Panc1 (cell line): ENCODE measurements around the gene PDGFD. TPM values are rescaled to one million over a fixed set of nuclear protein-coding genes. Genes with fewer than 3 reads are reported as not detected.

Source experiments
- ATAC-seq: fragments of 200-7000 bp; cut with Tn5 transposase; 2 replicates; pipeline ENCODE4 v1.9.1; 2020; ENCODE audit warnings: mild to moderate bottlenecking, moderate library complexity
- BruUV-seq: library from RNA; stranded (reverse); fragments of 400-500 nt; replicated peaks from 2 replicates; lab custom pipeline; 2021; lab: Mats Ljungman, UMichigan
- CTCF ChIA-PET: fragments of 300-600 bp; sonication (Branson Sonifier 250); formaldehyde crosslinking; loops from one replicate; lab custom pipeline; 2022; ENCODE audit warnings: antibody characterized with exemption; lab: Charles Lee
- POLR2A ChIA-PET: fragments of 300-600 bp; sonication (Branson Sonifier 250); formaldehyde crosslinking; loops from one replicate; lab custom pipeline; 2022; ENCODE audit warnings: antibody characterized with exemption; lab: Charles Lee
- DNase-seq: peaks from one replicate; pipeline ENCODE4 v3.0.0-alpha.2; 2010; ENCODE audit warnings: low read depth, low spot score
- H3K27ac ChIP-seq: 2 replicates; pipeline ENCODE4 v1.5.1; 2011; ENCODE audit warnings: mild to moderate bottlenecking, low read length, inconsistent platforms
- H3K27me3 ChIP-seq: fragments of 200-500 bp; sonication (Bioruptor generic); 2 replicates; pipeline ENCODE4 v1.6.0; 2014; ENCODE audit warnings: low read length, inconsistent platforms; ENCODE audit not compliant: control insufficient read depth, insufficient read depth
- H3K36me3 ChIP-seq: fragments of 200-500 bp; sonication (Bioruptor generic); 2 replicates; pipeline ENCODE4 v1.5.1; 2014; ENCODE audit warnings: inconsistent platforms, mild to moderate bottlenecking, low read length, moderate library complexity; ENCODE audit not compliant: control insufficient read depth, insufficient read depth
- H3K4me1 ChIP-seq: 2 replicates; pipeline ENCODE4 v1.5.1; 2011; ENCODE audit warnings: inconsistent platforms, mild to moderate bottlenecking, low read length, moderate library complexity; ENCODE audit not compliant: control insufficient read depth, insufficient read depth
- H3K4me3 ChIP-seq, 2 experiments: 2 replicates each; pipeline ENCODE4 v1.5.1; 2011 to 2012; ENCODE audit warnings: low read depth in 2 of 2, low read length in 2 of 2, mild to moderate bottlenecking in 2 of 2, inconsistent platforms in 1 of 2, moderate library complexity in 1 of 2
- H3K9me3 ChIP-seq: fragments of 200-500 bp; sonication (Bioruptor generic); 2 replicates; pipeline ENCODE4 v1.5.1; 2014; ENCODE audit warnings: low read depth, mild to moderate bottlenecking, inconsistent platforms, low read length, moderate library complexity; ENCODE audit not compliant: control insufficient read depth, insufficient read depth
- CTCF ChIP-seq: fragments of 450-650 bp; IDR thresholded peaks from 2 replicates; pipeline ENCODE4 v1.5.1; 2017; ENCODE audit warnings: mild to moderate bottlenecking
- POLR2AphosphoS5 ChIP-seq: IDR thresholded peaks from 2 replicates; pipeline ENCODE4 v1.6.1; 2012; ENCODE audit warnings: mild to moderate bottlenecking, low read depth, low read length, moderate library complexity
- REST ChIP-seq, 2 experiments: IDR thresholded peaks; 2 replicates each; pipeline ENCODE4 v1.6.1; 2011 to 2012; ENCODE audit warnings: low read depth in 2 of 2, control low read depth in 1 of 2, low read length in 1 of 2, mild to moderate bottlenecking in 1 of 2, moderate library complexity in 1 of 2; ENCODE audit not compliant: insufficient read depth in 1 of 2
- SIN3A ChIP-seq: IDR thresholded peaks from 2 replicates; pipeline ENCODE4 v1.6.1; 2012; ENCODE audit warnings: low read depth, mild to moderate bottlenecking, low read length, moderate library complexity, borderline replicate concordance; ENCODE audit not compliant: insufficient read depth
- TCF7L2 ChIP-seq: IDR thresholded peaks from 2 replicates; pipeline ENCODE4 v1.6.1; 2011; ENCODE audit warnings: mild to moderate bottlenecking, low read depth, low read length, inconsistent platforms
- in situ Hi-C: cut with HindIII; loops from 2 replicates; pipeline ENCODE4 v1.10.0; 2016; ENCODE audit warnings: low sequenced_read_pairs, low pct_unique_long_range_greater_than_20kb
- intact Hi-C: fragments of 100-400 bp; cut with micrococcal nuclease; formaldehyde crosslinking; loops from one replicate; pipeline ENCODE4 v1.10.0; 2022; ENCODE audit not compliant: unreplicated experiment
- total RNA-seq: library from RNA; stranded (reverse); gene quantifications from one replicate; pipeline ENCODE4 v1.2.1, GENCODE V29; 2021; ENCODE audit not compliant: unreplicated experiment

PDGFD gene
- total RNA-seq, 1 experiment from 2014 or later = 1.3 TPM

- Histone ChIP-seq H3K27ac (no peak overlapping the region), H3K27me3 (no peaks in the 10 kb centered on the region), H3K9me3 (no peaks in the 10 kb centered on the region), H3K36me3 (no peaks in the 10 kb centered on the region), H3K4me3 (no peak overlapping the region), H3K4me1 (no peaks in the 10 kb centered on the region)
- in situ Hi-C loops = no loop called here
- no peak for TF ChIP-seq CTCF
- no peak for TF ChIP-seq REST (IDR thresholded peaks at IDR 0.05; ENCODE audit: insufficient read depth in 1 of 2, low read depth in 2 of 2, low read length in 1 of 2)
- TF ChIP-seq TCF7L2 = no peak
- no peak for TF ChIP-seq SIN3A
- no peak for TF ChIP-seq POLR2AphosphoS5
- no TSS peak for BruUV-seq
- CTCF ChIA-PET = no interaction called here
- intact Hi-C loops = no loop called here
- no peak for DNase-seq
- ATAC-seq = no peak
- POLR2A ChIA-PET = no interaction called here
Observed at GRCh38 chr11:103862802-103863174, 301.2 kb downstream of the PDGFD start.

GRCh38 chr11:103862094-103862801 is 301.7 kb downstream of the PDGFD start:
- Histone ChIP-seq H3K27ac (no peak overlapping the region), H3K4me1 (no peaks in the 10 kb centered on the region), H3K36me3 (no peaks in the 10 kb centered on the region), H3K4me3 (no peak overlapping the region), H3K9me3 (no peaks in the 10 kb centered on the region), H3K27me3 (no peaks in the 10 kb centered on the region)
- ChIA-PET CTCF (no interaction called here), POLR2A (no interaction called here)
- ATAC-seq (no peak), DNase-seq (no peak)
- TF ChIP-seq CTCF (no peak), SIN3A (no peak), POLR2AphosphoS5 (no peak), REST (IDR thresholded peaks at IDR 0.05; ENCODE audit: insufficient read depth in 1 of 2, low read depth in 2 of 2, low read length in 1 of 2) (no peak), TCF7L2 (no peak)
- no TSS peak for BruUV-seq
- intact Hi-C loops (no loop called here), in situ Hi-C loops (no loop called here)
